Colonic mucosa (tissue), 4 donors: ENCODE results near the gene FMN1. TPM values are rescaled to one million over a fixed set of nuclear protein-coding genes. Genes with fewer than 3 reads are reported as not detected.

Source experiments
- DNase-seq: peaks from one replicate; pipeline ENCODE4 v3.0.0-alpha.2; 2020
- H3K27ac ChIP-seq: fragments of 200-600 bp; one replicate; pipeline ENCODE4 v1.8.0; 2021
- H3K27me3 ChIP-seq: fragments of 200-600 bp; one replicate; pipeline ENCODE4 v1.8.0; 2021
- H3K36me3 ChIP-seq: fragments of 200-600 bp; one replicate; pipeline ENCODE4 v1.8.0; 2021
- H3K4me1 ChIP-seq: fragments of 200-600 bp; one replicate; pipeline ENCODE4 v1.8.0; 2021; ENCODE audit warnings: mild to moderate bottlenecking
- H3K4me3 ChIP-seq: fragments of 200-600 bp; one replicate; pipeline ENCODE4 v1.8.0; 2021
- H3K9ac ChIP-seq, 2 donors: one replicate each; pipeline ENCODE4 v1.7.0; 2013; ENCODE audit warnings: control low read depth in 2 of 2, low read depth in 2 of 2, low read length in 2 of 2
- H3K9me3 ChIP-seq: fragments of 200-600 bp; one replicate; pipeline ENCODE4 v1.8.0; 2021
- CTCF ChIP-seq: fragments of 200-600 bp; IDR thresholded peaks from one replicate; pipeline ENCODE4 v1.8.0; 2022; ENCODE audit warnings: antibody characterized with exemption, mild to moderate bottlenecking
- intact Hi-C: fragments of 100-400 bp; cut with DNase I; formaldehyde crosslinking; loops from one replicate; pipeline ENCODE4 v1.14.1; 2022
- total RNA-seq, 2 donors: library from RNA; stranded (reverse); fragmentation: NEBNext Ultra II Directional in 1 of 2; extraction: Animal tissue kit (Norgen Biotek cat#: 25700) in 1 of 2; gene quantifications; one replicate each; pipeline ENCODE4 v1.2.1, GENCODE V29; 2021
- donor health status: healthy.
- donor health status: DM: no; HTN: no; CAD: no.
- donor health status: DM: no; HTN: no; CAD: no.

The FMN1 gene
- total RNA-seq, 2 donors from 2014 or later: 23.5 to 32.0 TPM

DNA sequence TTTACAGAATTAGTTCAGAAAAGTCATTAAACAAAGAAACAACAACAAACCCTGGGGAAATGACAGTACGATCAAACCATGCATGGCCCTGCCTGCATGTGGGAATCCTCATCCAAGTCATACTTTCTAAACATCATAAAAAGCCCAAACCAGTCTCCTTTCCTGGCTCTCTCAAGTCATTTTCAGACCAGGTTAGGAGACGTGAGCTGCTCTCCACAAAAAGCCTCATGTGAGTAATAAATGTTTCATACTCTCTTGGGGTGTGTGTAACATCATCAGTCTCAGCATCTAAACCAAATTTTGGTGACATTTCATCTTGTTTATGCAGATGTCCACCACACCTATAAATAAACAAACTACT is 457.8 kb downstream of the FMN1 start:
- H3K4me3 ChIP-seq: no peak overlapping the region
- no peaks in the 10 kb centered on the region for H3K4me1 ChIP-seq
- H3K27ac ChIP-seq: no peak overlapping the region
- H3K9ac ChIP-seq: no peak overlapping the region
- intact Hi-C loops: loop anchor here (10.0 kb wide), 1 partner anchor 58 kb away; no protein-coding TSS in a partner anchor
- no peaks in the 10 kb centered on the region for H3K27me3 ChIP-seq
- no peak for DNase-seq
- H3K36me3 ChIP-seq: no peaks in the 10 kb centered on the region
- no peaks in the 10 kb centered on the region for H3K9me3 ChIP-seq
- TF ChIP-seq CTCF: no peak

- Histone ChIP-seq H3K9me3 (no peaks in the 10 kb centered on the region), H3K4me3 (no peak overlapping the region), H3K4me1 (no peaks in the 10 kb centered on the region), H3K36me3 (no peaks in the 10 kb centered on the region), H3K27ac (no peak overlapping the region), H3K9ac (no peak overlapping the region), H3K27me3 (no peaks in the 10 kb centered on the region)
- no peak for DNase-seq
- TF ChIP-seq CTCF: no peak
- intact Hi-C loops: loop anchor here (10.0 kb wide), 1 partner anchor 59 kb away; no protein-coding TSS in a partner anchor
These were observed 458.4 kb downstream of the FMN1 start for GRCh38 chr15:32735989-32736700.

DNA sequence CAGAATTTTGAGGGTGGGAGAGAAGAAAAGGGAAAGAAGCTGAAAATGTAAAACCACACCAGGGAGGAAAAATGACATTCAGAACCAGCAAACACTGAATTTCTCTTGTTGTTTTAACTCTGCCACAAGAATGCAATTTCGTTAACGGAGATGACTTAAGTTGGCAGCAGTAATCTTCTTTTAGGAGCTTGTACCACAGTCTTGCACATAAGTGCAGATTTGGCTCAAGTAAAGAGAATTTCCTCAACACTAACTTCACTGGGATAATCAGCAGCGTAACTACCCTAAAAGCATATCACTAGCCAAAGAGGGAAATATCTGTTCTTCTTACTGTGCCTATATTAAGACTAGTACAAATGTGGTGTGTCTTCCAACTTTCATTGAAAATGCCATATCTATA is 461.2 kb downstream of the FMN1 start:
- H3K9ac ChIP-seq: no peak overlapping the region
- intact Hi-C loops: loop anchor here (10.0 kb wide), 1 partner anchor 62 kb away; no protein-coding TSS in a partner anchor
- H3K4me1 ChIP-seq: no peaks in the 10 kb centered on the region
- DNase-seq: no peak
- no peaks in the 10 kb centered on the region for H3K27me3 ChIP-seq
- no peak overlapping the region for H3K27ac ChIP-seq
- H3K36me3 ChIP-seq: no peaks in the 10 kb centered on the region
- H3K4me3 ChIP-seq: no peak overlapping the region
- H3K9me3 ChIP-seq: no peaks in the 10 kb centered on the region
- TF ChIP-seq CTCF: no peak

GRCh38 chr15:32732574-32733157 is 461.8 kb downstream of the FMN1 start:
- intact Hi-C loops: loop anchor here (10.0 kb wide), 1 partner anchor 62 kb away; no protein-coding TSS in a partner anchor
- Histone ChIP-seq H3K27ac (no peak overlapping the region), H3K27me3 (no peaks in the 10 kb centered on the region), H3K9me3 (no peaks in the 10 kb centered on the region), H3K36me3 (no peaks in the 10 kb centered on the region), H3K9ac (no peak overlapping the region), H3K4me1 (no peaks in the 10 kb centered on the region), H3K4me3 (no peak overlapping the region)
- DNase-seq: no peak
- TF ChIP-seq CTCF: no peak

DNA sequence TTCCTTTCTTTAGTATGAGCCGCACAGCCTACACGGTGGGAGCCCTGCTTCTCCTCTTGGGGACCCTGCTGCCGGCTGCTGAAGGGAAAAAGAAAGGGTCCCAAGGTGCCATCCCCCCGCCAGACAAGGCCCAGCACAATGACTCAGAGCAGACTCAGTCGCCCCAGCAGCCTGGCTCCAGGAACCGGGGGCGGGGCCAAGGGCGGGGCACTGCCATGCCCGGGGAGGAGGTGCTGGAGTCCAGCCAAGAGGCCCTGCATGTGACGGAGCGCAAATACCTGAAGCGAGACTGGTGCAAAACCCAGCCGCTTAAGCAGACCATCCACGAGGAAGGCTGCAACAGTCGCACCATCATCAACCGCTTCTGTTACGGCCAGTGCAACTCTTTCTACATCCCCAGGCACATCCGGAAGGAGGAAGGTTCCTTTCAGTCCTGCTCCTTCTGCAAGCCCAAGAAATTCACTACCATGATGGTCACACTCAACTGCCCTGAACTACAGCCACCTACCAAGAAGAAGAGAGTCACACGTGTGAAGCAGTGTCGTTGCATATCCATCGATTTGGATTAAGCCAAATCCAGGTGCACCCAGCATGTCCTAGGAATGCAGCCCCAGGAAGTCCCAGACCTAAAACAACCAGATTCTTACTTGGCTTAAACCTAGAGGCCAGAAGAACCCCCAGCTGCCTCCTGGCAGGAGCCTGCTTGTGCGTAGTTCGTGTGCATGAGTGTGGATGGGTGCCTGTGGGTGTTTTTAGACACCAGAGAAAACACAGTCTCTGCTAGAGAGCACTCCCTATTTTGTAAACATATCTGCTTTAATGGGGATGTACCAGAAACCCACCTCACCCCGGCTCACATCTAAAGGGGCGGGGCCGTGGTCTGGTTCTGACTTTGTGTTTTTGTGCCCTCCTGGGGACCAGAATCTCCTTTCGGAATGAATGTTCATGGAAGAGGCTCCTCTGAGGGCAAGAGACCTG is 463.5 kb downstream of the FMN1 start:
- intact Hi-C loops: loop anchor here (10.0 kb wide), 1 partner anchor 64 kb away; no protein-coding TSS in a partner anchor
- no peaks in the 10 kb centered on the region for H3K27me3 ChIP-seq
- H3K9ac ChIP-seq: no peak overlapping the region
- H3K9me3 ChIP-seq: no peaks in the 10 kb centered on the region
- no peak for TF ChIP-seq CTCF
- no peak overlapping the region for H3K4me3 ChIP-seq
- no peak overlapping the region for H3K27ac ChIP-seq
- H3K36me3 ChIP-seq: no peaks in the 10 kb centered on the region
- DNase-seq: peak; percentile 94
- H3K4me1 ChIP-seq: no peaks in the 10 kb centered on the region
